GM12872 (cell line): ENCODE measurements around the gene ZNF780B.

Experiments used
- TF ChIP-seq, protein P1 (sequence below): IDR thresholded peaks from 3 replicates; pipeline ENCODE4 v1.5.1; 2011; ENCODE audit warnings: low read depth, mild to moderate bottlenecking, low read length, moderate library complexity; ENCODE audit not compliant: insufficient read depth

The ZNF780B gene

GRCh38 chr19:40089462-40089861 lies 33.4 kb upstream of the ZNF780B start:
- TF ChIP-seq, protein P1, sequence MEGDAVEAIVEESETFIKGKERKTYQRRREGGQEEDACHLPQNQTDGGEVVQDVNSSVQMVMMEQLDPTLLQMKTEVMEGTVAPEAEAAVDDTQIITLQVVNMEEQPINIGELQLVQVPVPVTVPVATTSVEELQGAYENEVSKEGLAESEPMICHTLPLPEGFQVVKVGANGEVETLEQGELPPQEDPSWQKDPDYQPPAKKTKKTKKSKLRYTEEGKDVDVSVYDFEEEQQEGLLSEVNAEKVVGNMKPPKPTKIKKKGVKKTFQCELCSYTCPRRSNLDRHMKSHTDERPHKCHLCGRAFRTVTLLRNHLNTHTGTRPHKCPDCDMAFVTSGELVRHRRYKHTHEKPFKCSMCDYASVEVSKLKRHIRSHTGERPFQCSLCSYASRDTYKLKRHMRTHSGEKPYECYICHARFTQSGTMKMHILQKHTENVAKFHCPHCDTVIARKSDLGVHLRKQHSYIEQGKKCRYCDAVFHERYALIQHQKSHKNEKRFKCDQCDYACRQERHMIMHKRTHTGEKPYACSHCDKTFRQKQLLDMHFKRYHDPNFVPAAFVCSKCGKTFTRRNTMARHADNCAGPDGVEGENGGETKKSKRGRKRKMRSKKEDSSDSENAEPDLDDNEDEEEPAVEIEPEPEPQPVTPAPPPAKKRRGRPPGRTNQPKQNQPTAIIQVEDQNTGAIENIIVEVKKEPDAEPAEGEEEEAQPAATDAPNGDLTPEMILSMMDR, result no peak

DNA sequence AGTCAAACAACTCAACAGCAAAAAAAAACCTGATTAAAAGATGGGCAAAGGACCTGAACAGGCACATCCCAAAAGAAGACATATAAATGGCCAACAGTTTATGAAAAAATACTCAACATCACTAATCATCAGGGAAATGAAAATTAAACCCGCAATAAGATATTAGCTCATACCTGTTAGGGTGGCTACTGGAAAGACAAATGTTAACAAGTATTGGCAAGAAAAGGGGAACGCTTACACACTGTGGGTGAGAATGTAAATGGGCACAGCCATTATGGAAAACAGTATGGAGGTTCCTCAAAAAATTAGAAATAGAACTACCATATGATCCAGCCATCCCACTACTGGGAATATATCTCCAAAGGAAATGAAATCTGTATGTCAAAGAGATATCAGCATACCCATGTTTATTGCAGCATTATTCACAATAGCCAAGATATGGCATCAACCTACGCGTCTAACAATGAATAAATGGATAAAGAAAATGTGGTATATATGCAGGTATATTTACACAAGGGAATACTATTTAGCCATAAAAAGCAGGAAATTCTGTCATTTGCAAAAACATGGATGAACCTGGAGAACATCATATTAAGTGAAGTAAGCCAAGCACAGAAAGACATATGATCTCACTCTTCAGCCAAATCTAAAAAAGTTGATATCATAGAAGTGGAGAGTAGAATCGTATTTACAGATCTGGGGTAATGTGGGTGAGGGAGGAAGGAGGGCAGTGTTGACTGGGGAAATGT lies 32.4 kb upstream of the ZNF780B start:
- TF ChIP-seq, protein P1, result no peak

- TF ChIP-seq, protein P1, result no peak
Observed at GRCh38 chr19:40084948-40085347, 28.9 kb upstream of the ZNF780B start.

- TF ChIP-seq, protein P1, result no peak
Observed at GRCh38 chr19:40081411-40081810, 25.4 kb upstream of the ZNF780B start.

DNA sequence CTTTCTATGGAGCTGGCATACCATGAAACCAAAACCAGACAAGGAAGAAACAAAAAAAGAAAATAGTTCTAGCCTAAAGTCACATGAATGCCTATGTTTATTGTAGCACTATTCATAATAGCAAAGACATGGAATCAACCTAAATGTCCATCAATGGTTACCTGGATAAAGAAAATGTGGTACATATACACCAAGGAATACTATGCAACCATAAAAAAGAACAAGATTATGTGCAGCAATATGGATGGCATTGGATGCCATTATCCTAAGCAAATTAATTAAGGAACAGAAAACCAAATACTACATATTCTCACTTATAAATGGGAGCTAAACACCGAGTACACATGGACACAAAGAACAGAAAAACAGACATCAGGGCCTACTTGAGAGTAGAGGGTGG lies 24.3 kb upstream of the ZNF780B start:
- TF ChIP-seq, protein P1, result no peak

DNA sequence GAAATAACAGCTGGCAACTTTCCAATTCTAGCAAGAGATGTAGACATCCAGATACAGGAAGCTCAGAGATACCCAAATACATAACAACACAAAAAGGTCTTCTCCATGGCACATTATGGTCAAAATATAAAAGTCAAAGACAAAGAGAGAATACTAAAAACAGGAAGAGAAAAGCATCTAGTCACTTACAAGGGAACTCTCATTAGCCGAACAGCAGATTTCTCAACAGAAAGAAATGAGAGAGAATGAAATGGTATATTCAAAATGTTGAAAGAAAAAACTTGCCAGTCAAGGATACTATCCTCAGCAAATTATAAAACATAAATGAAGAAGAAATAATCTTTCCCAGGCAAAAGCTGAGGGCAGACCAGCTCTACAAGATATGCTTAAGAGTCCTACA lies 22.3 kb upstream of the ZNF780B start:
- TF ChIP-seq, protein P1, result no peak

DNA sequence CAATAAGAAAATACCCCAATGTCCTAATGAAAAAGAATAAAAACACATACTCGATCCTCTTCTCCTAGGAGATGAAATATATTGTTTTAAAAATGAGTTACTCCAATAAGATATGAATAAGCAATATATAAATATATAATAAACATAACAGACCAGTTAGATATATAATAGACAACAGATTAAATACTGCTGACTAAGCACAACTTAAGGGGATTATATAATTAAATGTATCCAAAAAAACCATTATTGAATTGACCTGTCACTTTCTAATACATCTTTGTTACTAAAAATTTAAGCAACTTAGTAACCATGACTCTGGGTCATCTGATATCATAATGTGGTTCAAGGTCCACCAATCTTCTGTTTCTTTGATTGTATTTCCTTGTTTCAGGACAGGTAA lies 14.0 kb upstream of the ZNF780B start:
- TF ChIP-seq, protein P1, result no peak
